ENCODE results near the gene FXN.

DNA sequence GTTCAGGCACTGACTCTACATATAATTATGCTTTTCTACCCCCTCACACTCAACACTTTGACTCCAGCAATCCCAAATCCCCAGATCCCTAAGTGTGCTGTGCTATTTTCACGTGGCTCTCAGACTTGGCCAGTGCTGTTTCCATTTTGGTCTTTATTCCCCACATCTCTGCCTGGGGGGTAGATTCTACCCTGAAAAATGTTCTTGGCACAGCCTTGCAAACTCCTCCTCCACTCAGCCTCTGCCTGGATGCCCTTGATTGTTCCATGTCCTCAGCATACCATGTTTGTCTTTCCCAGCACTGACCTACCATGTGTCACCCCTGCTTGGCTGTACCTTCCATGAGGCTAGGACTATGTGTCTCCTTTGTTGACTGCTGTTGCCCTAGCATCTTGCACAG lies 43.0 kb downstream of the FXN start:
- no peak for TF ChIP-seq ZFX (IDR thresholded peaks at IDR 0.05)
- TF ChIP-seq, protein P1, sequence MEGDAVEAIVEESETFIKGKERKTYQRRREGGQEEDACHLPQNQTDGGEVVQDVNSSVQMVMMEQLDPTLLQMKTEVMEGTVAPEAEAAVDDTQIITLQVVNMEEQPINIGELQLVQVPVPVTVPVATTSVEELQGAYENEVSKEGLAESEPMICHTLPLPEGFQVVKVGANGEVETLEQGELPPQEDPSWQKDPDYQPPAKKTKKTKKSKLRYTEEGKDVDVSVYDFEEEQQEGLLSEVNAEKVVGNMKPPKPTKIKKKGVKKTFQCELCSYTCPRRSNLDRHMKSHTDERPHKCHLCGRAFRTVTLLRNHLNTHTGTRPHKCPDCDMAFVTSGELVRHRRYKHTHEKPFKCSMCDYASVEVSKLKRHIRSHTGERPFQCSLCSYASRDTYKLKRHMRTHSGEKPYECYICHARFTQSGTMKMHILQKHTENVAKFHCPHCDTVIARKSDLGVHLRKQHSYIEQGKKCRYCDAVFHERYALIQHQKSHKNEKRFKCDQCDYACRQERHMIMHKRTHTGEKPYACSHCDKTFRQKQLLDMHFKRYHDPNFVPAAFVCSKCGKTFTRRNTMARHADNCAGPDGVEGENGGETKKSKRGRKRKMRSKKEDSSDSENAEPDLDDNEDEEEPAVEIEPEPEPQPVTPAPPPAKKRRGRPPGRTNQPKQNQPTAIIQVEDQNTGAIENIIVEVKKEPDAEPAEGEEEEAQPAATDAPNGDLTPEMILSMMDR (conservative IDR thresholded peaks at IDR 0.05) = no peak

Measured in C4-2B (cell line).